HL-60 (cell line): ENCODE measurements around the gene CLNK.

Source experiments
- DNase-seq, 2 experiments: peaks; one replicate each; pipeline ENCODE4 v3.0.0-alpha.2; 2010 to 2020; ENCODE audit warnings: low read depth in 1 of 2, low spot score in 1 of 2
- H3K27ac ChIP-seq: fragments of 250-450 bp; sonication (Bioruptor Pico); replicated peaks from 2 replicates; pipeline ENCODE4 v1.5.1; 2020; ENCODE audit warnings: mild to moderate bottlenecking, moderate library complexity
- H3K27me3 ChIP-seq: fragments of 250-450 bp; sonication (Bioruptor Pico); 2 replicates; pipeline ENCODE4 v1.5.1; 2021; ENCODE audit warnings: mild to moderate bottlenecking, moderate library complexity; ENCODE audit not compliant: insufficient read depth, poor library complexity, severe bottlenecking
- H3K4me3 ChIP-seq: replicated peaks from 2 replicates; pipeline ENCODE4 v1.5.1; 2011; ENCODE audit warnings: mild to moderate bottlenecking, control low read depth, low read length; ENCODE audit not compliant: insufficient read depth
- GABPA ChIP-seq: IDR thresholded peaks from 2 replicates; pipeline ENCODE4 v1.6.1; 2012; ENCODE audit warnings: low read depth
- POLR2AphosphoS5 ChIP-seq: IDR thresholded peaks from 2 replicates; pipeline ENCODE4 v1.6.1; 2012; ENCODE audit warnings: low read depth
- SPI1 ChIP-seq: IDR thresholded peaks from 2 replicates; pipeline ENCODE4 v1.6.1; 2012; ENCODE audit warnings: low read depth, mild to moderate bottlenecking, borderline replicate concordance
- TF ChIP-seq, protein P1 (sequence below): IDR thresholded peaks from one replicate; pipeline ENCODE4 v1.5.1; 2011; ENCODE audit warnings: low read length, control low read depth, inconsistent platforms; ENCODE audit not compliant: insufficient read depth
- TF ChIP-seq, protein P2 (sequence below): IDR thresholded peaks from 2 replicates; pipeline ENCODE4 v1.6.1; 2012; ENCODE audit warnings: low read depth; ENCODE audit not compliant: insufficient replicate concordance

The CLNK gene

DNA sequence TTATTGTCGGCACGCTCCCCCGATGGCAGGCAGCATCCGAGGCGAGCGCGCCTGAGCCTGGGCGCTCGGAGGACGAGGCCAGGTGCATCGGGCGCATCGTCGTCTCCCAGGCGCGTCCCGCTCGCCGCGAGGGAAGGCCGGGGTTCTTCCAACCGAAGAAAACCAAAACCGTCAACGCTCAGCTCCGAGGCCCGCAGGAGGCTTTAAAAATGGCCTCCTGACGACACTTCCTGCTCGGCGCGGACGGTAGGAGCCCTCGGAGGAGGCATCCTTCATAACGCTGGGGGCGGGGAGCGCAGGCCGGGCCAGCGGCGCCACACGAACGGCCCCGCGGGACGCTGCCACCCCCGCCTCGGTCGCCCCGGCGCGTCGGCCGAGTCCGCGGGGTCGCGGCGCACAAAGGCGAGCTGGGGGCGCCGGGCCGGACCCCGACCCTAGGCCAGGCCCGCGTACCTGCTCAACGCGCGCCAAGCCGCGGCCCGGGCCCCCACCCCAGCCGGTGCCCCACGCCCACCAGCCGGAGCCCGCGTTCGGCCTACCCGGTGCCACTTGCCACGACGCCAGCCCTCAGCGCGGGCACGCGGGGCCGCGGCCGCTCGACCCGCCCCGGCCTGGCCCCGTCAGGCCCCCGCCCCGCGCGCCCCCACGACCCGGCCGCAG lies 227.8 kb downstream of the CLNK start:
- TF ChIP-seq, protein P1, sequence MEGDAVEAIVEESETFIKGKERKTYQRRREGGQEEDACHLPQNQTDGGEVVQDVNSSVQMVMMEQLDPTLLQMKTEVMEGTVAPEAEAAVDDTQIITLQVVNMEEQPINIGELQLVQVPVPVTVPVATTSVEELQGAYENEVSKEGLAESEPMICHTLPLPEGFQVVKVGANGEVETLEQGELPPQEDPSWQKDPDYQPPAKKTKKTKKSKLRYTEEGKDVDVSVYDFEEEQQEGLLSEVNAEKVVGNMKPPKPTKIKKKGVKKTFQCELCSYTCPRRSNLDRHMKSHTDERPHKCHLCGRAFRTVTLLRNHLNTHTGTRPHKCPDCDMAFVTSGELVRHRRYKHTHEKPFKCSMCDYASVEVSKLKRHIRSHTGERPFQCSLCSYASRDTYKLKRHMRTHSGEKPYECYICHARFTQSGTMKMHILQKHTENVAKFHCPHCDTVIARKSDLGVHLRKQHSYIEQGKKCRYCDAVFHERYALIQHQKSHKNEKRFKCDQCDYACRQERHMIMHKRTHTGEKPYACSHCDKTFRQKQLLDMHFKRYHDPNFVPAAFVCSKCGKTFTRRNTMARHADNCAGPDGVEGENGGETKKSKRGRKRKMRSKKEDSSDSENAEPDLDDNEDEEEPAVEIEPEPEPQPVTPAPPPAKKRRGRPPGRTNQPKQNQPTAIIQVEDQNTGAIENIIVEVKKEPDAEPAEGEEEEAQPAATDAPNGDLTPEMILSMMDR: no peak
- no peak for TF ChIP-seq POLR2AphosphoS5
- TF ChIP-seq, protein P2, sequence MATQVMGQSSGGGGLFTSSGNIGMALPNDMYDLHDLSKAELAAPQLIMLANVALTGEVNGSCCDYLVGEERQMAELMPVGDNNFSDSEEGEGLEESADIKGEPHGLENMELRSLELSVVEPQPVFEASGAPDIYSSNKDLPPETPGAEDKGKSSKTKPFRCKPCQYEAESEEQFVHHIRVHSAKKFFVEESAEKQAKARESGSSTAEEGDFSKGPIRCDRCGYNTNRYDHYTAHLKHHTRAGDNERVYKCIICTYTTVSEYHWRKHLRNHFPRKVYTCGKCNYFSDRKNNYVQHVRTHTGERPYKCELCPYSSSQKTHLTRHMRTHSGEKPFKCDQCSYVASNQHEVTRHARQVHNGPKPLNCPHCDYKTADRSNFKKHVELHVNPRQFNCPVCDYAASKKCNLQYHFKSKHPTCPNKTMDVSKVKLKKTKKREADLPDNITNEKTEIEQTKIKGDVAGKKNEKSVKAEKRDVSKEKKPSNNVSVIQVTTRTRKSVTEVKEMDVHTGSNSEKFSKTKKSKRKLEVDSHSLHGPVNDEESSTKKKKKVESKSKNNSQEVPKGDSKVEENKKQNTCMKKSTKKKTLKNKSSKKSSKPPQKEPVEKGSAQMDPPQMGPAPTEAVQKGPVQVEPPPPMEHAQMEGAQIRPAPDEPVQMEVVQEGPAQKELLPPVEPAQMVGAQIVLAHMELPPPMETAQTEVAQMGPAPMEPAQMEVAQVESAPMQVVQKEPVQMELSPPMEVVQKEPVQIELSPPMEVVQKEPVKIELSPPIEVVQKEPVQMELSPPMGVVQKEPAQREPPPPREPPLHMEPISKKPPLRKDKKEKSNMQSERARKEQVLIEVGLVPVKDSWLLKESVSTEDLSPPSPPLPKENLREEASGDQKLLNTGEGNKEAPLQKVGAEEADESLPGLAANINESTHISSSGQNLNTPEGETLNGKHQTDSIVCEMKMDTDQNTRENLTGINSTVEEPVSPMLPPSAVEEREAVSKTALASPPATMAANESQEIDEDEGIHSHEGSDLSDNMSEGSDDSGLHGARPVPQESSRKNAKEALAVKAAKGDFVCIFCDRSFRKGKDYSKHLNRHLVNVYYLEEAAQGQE: no peak
- TF ChIP-seq SPI1: no peak
- no peak for TF ChIP-seq GABPA
- DNase-seq: peak in 1 of 2 experiments; percentile 14
- Histone ChIP-seq H3K4me3 (peak overlapping the region; percentile 41), H3K27ac (no peak overlapping the region), H3K27me3 (peaks cover 14% of the 10 kb centered on the region)

DNA sequence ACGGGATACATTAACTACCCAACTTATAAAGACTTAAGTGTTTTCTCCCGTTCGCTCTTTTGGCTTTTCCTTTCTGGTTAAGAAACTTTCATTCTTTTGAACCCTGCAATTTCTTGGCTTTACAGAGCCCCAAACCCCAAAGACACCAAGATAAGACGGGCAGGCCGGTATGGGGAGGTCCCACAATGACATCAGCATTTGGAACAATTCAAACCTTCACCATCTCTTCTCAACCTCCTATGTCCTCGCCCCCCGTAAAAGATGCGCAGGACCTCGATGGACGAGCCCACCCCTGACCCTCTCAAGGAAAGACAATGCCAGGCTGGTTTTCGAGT lies 228.3 kb downstream of the CLNK start:
- DNase-seq: no peak
- no peak for TF ChIP-seq POLR2AphosphoS5
- TF ChIP-seq, protein P2: no peak
- no peak for TF ChIP-seq SPI1
- TF ChIP-seq GABPA: no peak
- TF ChIP-seq, protein P1: no peak
- no peak overlapping the region for H3K27ac ChIP-seq
- peaks cover 10% of the 10 kb centered on the region for H3K27me3 ChIP-seq
- H3K4me3 ChIP-seq: peak overlapping the region; percentile 41

DNA sequence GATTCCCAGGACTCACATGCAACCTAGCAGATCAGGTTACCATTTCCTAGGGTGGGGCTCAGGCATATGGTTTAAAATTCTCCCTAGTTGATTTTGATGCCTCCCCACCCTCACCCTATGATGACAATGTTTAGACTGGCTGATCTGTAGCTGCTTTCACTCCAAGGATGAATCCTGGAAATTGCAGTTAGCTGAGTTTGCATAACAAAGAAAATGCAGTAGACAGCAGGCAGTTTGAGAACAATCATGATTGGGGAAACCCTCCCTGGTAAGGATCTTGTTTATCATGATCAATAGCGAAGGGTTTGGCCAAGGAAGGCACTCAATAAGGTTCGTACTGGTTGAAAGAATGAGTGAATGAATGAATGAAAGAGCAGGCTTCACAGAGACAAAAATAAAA lies 229.4 kb downstream of the CLNK start:
- TF ChIP-seq SPI1 (no peak), POLR2AphosphoS5 (no peak), GABPA (no peak)
- TF ChIP-seq, protein P2: no peak
- TF ChIP-seq, protein P1: no peak
- Histone ChIP-seq H3K27me3 (peaks cover 10% of the 10 kb centered on the region), H3K4me3 (no peak overlapping the region), H3K27ac (no peak overlapping the region)
- DNase-seq: no peak
